Posterior vena cava (tissue), 2 donors: ENCODE measurements around the gene PTPRF. TPM values are rescaled to one million over a fixed set of nuclear protein-coding genes. Genes with fewer than 3 reads are reported as not detected.

Source experiments
- DNase-seq: peaks from one replicate; pipeline ENCODE4 v3.0.0-alpha.2; 2020; ENCODE audit warnings: low spot score
- intact Hi-C, 2 donors: fragments of 100-400 bp; cut with DNase I; formaldehyde crosslinking; loops; one replicate each; pipeline versions ENCODE4 v1.14.1 to v1.14.2; 2022 to 2023
- total RNA-seq, 2 donors: library from RNA; stranded (reverse); fragmentation: NEBNext Ultra II Directional; extraction: Animal tissue kit (Norgen Biotek cat#: 25700); gene quantifications; one replicate each; pipeline ENCODE4 v1.2.1, GENCODE V29; 2021
- donor health status: DM: yes; HTN: yes; CAD: no.
- donor health status: DM: yes; HTN: yes; CAD: no.

PTPRF gene
- total RNA-seq, 2 donors from 2014 or later, result 59.0 to 68.3 TPM

DNA sequence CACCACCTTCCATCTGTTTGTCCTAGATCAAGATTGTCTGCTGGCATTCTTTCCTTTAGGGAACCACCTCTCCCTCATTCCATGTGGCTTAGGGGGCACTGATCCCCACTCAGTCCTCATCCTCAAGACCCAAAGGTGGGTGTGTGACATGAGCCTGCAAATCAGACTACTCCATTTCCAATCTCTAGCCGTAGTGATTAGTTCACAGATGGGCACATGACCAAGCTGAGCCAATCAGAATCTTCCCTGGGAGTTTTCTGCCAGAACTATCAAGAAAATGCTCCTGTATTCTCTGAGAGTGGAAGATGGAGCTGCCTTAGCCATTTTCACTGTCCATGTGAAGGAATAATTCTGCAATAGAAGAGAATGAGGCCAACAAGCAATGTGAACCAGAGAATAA is 19.3 kb upstream of the PTPRF start:
- DNase-seq, result no peak
- intact Hi-C loops, result no loop called here

DNA sequence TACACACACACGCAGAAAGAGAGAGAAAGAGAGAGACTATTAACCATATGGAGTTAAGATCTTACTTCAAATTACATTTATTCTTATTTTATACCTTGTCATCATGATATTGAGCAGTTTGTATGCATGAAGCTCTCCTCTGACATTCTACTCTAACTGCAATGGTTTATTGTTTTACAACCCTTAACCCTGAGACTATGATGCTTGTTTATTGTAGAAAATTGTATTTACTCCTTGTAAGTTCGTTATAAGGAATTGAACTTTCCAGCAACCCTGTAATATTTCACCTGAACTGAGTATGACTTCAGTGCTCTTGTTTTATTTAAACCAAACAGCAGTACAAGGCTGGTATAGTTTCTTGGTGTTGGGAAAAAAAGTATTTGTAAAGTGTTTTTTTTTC is 18.6 kb upstream of the PTPRF start:
- intact Hi-C loops, result no loop called here
- no peak for DNase-seq

DNA sequence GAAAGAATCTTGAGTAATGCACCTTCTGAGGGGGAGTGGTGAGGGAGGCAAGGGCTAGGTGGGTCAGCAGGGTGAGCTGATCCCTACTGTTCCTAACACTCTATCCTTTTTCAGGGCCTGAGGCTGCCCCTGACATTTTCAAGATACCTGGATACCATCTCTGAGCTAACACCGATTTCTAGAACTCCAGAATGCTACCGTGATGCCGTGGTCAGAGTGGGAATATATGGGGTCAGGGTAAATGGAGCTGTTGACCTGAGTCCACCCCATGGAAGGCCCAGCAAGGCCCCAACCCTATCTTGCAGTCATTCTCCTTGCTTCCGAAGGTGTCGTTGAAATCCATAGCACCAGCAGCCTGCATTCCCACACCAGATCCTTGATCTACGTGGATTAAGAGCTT is 18.0 kb upstream of the PTPRF start:
- no peak for DNase-seq
- intact Hi-C loops, result no loop called here

DNA sequence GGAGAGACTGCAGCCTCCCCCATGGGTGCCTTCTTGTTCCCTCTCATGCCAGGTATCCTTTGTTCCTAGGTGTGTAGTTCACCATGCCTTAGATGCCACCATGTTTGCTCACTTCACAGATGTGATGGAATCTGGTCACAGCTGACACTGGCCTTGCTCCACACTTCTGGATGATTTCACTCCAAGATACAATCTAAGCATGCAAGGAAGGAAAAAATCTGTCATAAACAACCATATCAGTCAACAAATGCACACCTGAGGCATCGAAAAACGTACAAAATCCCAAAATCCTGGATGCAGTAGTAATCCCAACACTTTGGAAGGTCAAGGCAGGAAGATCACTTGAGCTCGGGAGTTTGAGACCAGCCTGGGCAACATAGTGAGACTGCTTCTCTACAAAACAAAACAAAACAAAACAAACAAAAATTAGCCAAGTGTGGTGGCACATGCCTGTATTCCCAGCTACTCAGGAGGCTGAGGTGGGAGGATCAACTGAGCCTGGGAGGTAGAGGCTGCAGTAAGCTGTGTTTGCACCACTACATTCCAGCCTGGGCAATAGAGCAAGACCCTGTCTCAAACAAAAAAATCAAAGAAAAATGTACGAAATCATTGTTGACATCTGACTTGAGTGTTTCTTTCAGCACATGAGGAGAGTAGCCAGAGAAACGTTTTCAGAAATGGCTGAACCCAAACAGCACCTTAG is 17.1 kb upstream of the PTPRF start:
- no peak for DNase-seq
- intact Hi-C loops, result no loop called here

DNA sequence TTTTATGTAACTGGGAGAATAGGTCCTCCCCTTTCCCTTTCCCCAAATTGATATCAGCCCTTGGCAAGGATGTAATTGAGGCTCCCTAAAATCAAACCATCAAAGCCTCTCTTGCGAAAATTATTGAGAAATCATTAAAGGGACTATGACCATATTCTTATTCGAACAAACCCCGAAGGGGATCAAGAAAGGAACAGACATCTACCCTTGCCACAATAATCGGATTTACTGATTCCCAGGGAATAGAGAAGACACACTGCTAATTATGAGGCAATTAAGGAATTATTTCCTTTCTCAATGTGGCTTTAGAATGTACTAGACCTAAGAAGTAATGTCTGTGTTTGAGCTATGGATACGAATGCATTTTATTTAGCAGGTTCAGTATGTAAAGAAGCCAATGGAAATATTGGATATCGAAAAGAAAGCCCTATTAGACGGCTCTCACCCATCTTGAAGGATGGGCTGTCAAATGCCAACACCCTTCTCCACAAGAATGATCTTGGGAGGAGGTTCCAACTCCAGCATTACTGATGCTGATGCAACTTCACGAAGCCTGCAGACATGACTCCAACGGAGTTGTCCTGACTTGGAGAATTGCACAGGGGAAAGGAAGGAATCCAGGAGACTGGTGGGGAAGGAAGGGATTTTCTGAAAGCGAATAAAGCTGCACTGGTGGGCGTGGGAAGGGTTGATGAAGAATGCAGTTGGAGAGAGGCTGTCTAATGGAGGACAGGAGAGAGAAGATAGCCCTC is 11.6 kb upstream of the PTPRF start:
- intact Hi-C loops, result no loop called here
- peak; percentile 6 for DNase-seq

DNA sequence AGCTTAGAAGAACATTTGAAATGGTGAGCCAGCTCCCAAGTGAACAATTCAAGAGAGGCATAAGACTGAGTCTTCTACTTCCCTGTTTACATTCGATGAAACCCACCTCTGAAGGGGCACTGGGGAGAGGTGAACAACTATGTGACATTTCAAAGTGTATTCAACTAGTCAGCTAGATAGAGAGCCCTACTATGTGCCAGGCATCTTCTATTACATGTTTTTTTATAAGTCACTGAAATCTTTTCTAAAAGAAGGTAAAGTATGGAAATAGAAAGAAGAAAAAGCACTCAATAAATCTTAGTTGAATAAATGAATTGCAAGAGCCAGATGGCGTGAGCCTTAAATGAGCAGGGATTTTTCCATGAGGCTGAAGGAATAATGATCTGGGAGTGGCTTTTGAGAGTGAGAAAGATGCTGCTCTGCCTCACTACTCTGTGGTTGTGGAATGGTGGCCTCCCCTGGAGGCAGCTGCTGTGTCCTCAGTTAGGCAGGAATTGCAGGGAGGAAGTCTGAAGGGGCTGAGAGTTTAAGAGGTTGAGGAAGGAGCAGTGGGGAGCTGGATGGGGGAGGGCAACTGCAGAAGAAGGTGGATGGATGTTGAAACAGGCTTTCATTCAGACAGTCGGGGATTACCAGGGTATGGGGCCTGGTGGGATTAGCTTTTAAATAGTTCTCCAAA is 10.4 kb upstream of the PTPRF start:
- peak; percentile 17 for DNase-seq
- intact Hi-C loops, result loop anchor here in 1 of 2 donors (10.0 kb wide), 1 partner anchor 295 kb away; no protein-coding TSS in a partner anchor

DNA sequence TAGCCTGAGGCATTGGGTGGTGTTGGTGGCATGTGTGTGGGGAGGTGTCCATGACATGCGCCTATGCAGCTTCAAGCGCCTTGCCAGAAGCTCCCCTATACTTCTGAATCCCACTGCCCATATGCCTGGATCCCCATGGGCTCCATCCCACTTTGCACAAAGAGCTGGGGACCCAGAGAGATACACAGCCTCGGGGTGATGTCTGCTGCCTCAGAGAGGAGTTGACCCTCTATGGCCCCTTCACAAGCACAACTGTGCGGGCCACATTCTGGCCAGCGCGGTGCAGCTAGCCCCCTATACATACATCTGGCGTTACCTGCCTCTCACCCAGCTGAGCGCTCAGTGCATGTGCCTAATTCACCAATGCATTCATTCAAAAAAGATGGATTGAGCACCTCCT is 9.6 kb upstream of the PTPRF start:
- peak; percentile 61 for DNase-seq
- intact Hi-C loops, result loop anchor here in 1 of 2 donors (10.0 kb wide), 1 partner anchor 296 kb away; no protein-coding TSS in a partner anchor

DNA sequence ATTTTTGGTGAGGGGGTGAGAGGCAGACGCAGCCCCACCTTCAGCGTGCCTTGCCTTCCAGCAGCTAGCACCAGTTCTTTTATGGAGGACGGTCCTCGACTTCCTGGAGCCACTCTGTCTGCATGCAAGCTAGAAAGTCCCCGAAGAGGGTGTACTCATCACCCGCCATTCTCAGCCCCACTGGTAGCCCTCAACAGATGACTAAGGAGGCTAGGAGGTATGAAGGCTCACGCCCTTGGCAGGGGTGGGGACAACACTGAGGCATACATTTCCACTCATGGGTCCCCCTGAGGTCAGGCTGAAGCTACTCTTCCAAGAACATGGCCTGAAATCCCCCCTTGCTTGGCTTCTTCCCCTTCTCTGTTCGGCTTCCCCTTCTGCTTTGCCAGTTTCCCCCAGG is 8.9 kb upstream of the PTPRF start:
- intact Hi-C loops, result loop anchor here in 1 of 2 donors (10.0 kb wide), 1 partner anchor 297 kb away; no protein-coding TSS in a partner anchor
- peak; percentile 24 for DNase-seq

DNA sequence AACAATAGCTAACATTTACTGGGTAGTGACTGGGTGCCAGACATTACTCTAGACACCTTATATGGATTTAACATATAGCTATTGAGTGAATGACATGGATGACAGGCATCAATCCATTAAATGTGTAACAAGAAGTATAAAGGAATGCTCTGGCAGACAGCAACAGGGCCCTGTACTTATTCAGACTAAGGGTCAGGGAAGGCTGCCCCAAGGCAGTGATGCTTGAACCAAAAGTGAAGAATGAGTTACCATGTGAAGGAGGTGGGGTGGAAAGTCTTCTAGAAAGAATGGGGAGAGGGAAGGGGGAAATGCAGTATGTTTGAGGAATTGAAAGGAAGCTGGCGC is 8.3 kb upstream of the PTPRF start:
- intact Hi-C loops, result loop anchor here in 1 of 2 donors (10.0 kb wide), 1 partner anchor 298 kb away; no protein-coding TSS in a partner anchor
- no peak for DNase-seq

DNA sequence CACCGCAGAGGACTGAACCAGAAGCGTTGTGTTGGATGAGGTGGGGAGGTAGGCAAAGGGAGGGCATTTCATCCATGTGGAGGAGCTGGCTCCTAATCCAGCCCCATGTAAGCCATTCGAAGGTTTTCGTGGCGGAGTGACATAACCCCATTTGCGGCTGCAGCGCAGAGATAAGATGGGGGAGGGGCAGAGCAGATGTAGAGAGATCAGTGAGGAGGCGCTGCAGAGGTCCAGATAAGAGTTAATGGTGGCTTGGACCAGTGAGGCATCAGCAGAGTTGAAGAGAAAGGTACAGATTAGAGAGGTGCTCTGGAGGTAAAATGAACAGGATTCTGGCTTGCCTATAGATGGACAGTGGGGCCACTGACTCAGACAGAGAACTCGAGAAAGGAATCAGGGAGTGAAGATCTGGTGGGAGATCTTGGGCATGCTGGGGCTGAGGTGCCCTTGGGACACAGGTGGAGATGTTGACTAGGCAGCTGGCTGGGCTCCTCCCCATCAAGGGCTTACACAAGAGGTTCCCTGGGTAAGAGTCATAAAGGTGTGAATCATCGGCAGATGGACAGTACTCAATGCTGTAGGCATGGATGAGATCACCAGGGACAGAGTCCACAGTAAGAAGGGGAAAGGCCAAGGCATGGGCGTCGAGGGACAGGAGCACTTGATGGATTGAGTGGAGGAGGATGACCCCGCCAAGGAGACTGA is 7.8 kb upstream of the PTPRF start:
- intact Hi-C loops, result loop anchor here in 1 of 2 donors (10.0 kb wide), 1 partner anchor 298 kb away; no protein-coding TSS in a partner anchor

DNA sequence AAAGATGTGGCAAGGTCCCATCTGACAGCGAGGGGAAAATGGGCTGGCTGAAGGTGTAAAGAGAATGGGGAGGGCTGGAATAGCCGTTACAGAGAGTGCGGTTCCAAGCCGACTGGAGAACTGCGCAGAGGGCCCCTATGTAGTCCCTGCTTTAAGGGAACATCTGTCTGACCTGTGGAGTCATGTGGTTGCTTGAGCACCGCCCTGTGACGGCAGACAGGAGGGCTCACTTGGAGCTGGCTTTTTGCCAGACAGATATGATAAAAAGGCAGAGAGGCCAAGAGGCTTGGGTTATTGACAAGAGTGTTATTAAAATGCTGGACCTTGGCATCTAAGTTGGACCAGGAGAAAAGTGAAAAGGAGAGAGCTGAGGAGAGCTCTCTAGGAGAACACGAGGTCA is 5.9 kb upstream of the PTPRF start:
- intact Hi-C loops, result loop anchor here in 1 of 2 donors (10.0 kb wide), 1 partner anchor 300 kb away; no protein-coding TSS in a partner anchor
- DNase-seq, result peak; percentile 6

More for the DNA sequence above, 7.8 kb upstream of the PTPRF start:
- peak; percentile 46 for DNase-seq

DNA sequence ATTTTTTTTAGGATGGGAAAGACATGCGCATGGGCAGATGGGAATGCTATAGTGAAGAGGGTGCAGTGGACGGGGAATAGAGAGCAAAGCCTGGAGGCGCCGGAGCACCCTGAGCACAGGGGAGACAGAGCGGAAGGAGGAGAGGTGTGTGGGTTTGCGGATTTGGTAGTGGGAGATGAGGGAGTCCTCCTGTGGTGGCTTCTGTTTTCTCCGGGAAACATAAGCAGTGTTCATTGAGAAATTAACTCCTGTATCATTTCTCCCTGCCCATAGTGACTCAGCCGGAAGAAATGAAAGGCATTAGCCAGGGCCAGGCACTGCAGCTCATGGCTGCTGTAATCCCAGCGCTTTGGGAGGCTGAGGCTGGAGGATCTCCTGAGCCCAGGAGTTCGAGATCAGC is 4.7 kb upstream of the PTPRF start:
- intact Hi-C loops, result loop anchor here in 1 of 2 donors (10.0 kb wide), 1 partner anchor 301 kb away; no protein-coding TSS in a partner anchor

DNA sequence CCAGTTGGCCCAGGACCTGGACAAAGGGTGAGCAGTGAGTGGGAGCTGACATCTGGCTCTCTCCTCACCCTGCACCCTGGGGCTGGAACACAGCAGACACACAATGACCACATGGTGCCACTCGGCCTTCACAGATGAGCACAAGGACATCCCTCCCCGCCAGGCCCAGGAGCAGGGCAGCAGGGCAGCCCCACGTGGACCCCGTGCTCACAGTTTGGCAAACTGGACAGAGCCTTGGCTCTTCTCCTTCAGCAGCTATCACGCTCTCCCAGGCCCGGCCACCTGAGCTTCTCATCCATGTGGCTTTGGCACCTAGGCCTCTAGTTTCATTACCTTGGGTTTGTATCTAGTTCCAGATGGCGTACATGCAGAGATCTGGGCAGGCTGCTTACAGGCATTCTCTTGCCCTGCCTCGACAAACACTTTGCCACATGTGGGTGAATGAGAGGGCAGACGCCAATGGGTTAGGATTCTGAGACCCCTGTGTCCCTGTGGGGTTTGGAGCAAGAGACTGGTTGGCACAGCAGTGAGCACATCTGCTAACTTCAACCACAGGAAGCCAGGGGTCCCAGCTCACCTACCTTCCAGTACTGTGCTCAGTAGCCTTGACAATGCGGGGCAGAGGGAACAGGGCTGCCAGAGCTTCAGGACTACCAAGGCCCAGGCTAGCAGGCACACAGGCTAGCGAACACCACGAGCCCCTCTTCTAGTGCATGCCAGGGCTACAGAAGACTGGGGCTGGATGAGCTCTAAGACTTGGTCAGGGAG is 3.4 kb upstream of the PTPRF start:
- intact Hi-C loops, result loop anchor here in 1 of 2 donors (10.0 kb wide), 1 partner anchor 302 kb away; no protein-coding TSS in a partner anchor
- peak; percentile 76 for DNase-seq

More for the DNA sequence above, 4.7 kb upstream of the PTPRF start:
- DNase-seq, result peak; percentile 24

DNA sequence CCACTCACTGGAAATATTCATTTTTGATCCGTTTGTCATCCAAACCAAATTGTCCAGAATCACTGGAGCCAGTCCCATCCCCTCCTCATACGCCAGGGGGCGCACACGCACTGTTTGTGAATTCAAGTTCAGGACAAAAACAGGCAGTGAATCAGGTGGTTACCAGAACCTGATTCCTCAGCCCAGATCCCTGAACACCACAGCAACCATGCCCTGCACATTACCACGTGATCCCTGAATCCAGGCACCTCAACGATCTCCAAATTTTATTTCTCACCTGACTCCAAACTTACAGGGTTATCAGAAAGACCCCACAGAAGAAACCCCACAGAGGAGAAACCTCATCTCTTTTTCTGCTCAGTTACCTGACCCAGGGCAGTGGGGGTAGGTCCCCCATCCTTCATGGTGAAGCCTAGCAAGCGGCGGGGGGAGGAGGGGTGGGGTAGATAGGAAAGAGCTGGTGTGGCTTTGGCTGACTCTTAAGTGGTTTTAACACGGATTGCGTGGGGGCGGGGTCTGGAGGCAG is 1.4 kb upstream of the PTPRF start:
- intact Hi-C loops, result loop anchor here in 1 of 2 donors (10.0 kb wide), 1 partner anchor 304 kb away; no protein-coding TSS in a partner anchor
- DNase-seq, result peak; percentile 96

DNA sequence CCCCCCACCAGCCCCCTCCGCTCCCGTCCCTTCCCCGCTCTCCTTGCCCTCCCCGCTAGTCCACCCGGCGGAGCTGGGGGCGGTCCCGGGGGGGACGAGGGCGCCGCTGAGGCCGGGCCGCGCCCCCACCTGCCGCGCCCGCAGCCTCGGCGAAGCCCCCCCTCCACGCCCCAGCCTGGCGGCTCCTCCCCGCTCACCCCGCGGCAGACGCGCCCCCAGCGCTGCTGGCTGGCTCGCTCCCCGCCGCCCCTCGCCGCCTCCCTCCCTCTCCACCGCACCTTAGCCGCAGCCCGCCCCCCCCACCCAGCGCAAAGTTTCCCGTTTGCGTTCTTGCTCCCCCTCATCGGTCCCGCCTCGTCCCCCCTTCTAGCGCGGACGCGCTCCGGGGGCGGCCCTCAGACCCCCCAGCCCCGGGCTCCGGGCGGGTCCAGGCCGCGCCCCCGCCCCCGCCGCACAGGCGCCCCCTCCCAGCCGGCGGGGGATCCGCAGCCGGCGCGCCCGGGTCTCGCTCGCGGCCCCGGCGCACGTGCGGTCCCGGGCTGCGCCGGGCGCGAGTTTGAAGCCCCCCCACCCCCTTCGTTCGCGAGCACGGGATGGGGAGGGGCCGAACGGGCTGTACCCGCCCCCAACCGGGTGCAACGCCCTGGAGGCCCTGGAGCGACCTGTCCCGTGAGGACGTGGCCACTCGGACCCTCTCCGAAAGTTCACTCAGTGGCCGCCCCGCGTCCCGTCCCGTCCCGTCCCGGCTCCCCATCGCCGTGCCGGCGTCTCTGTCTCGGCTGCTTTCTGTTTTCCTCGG is 623 bp downstream of the PTPRF start:
- intact Hi-C loops, result loop anchor here in 1 of 2 donors (10.0 kb wide), 1 partner anchor 243 kb away; no protein-coding TSS in a partner anchor
- peak; percentile 80 for DNase-seq

DNA sequence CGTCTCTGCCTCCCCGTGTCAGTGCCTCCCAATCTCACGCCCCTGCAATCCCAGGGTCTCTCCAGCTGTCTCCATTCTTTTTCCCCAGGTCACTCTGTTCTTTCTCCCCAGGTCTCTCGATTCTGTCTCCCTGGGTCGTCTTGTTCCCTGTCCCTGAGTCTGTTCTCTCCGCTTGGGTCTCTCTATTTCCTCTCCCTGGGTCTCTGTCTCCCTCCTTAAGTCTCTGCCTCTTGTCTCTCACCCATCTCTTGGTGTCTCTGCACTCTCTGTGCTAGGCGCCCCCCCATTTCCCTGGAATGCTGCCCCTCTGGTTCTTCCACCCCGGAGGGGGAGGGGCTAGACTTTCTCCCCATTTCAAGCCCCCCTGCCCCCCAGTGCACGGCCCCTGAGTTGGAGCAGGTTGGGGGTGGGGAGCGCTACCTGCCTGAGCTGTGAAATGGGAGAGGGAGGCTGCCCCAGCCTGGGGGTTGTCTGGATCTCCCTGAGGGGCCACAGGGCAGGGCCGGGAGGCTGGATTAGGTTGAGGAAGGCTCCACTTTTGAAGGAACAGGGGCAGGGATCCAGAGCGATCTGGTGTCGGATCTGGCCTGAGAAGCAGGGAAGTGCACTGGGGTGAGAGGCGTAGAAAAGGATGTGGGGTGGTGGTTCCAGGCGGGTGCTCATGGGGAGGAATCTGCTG is 1.4 kb downstream of the PTPRF start:
- peak; percentile 46 for DNase-seq
- intact Hi-C loops, result loop anchor here in 1 of 2 donors (10.0 kb wide), 1 partner anchor 243 kb away; no protein-coding TSS in a partner anchor
